Stimulated activated CD4-positive, alpha-beta T cell treated with anti-CD3 and anti-CD28 coated beads, TNF-alpha, amount 100 ng/mL, for 48 hours (primary cell): ENCODE measurements around the gene NAPB.

Experiments used
- DNase-seq, 3 donors: peaks; one replicate each; pipeline ENCODE4 v3.0.0-alpha.2; 2020; ENCODE audit warnings: low read depth in 3 of 3

The NAPB gene

GRCh38 chr20:23344336-23344735 is 77.0 kb downstream of the NAPB start:
- DNase-seq = no peak

DNA sequence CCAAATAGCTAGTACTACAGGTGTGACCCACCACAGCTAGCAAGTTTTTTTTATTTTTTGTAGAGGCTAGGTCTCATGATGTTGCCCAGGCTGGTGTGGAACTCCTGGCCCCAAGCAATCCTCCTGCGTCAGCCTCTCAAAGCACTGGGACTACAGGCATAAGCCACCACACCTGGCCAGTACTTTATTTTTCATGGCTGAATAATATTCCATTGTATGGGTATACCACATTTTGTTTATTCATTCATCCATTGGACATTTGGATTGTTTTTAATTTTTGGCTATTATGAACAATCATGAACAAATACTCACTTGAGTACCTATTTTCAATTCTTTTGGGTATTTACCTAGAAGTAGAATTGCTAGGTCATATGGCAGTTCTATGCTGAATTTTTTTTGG is 77.7 kb downstream of the NAPB start:
- DNase-seq = no peak

DNA sequence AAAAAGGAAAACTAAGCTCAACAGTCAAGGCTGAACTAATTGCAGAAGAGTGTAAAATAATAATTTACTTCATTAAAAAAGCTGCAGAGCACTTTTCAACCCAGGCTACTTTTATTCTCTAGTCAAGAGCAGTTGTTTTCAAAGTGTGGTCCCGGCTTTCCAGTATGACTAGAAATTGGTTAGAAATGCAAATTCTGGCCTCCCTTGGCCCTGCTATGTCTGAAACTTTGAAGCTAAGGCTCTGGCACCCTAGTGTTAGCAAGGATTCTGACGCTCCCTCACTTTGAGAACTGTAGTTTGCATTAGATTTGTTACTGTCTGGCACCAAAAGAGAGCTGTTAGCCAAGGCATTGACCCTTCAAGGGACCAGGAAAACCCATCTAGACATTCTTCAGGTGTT is 80.2 kb downstream of the NAPB start:
- DNase-seq = no peak

- DNase-seq = no peak
Measured at GRCh38 chr20:23340524-23340923, 80.8 kb downstream of the NAPB start.

- DNase-seq = no peak
Measured at GRCh38 chr20:23339986-23340385, 81.3 kb downstream of the NAPB start.

DNA sequence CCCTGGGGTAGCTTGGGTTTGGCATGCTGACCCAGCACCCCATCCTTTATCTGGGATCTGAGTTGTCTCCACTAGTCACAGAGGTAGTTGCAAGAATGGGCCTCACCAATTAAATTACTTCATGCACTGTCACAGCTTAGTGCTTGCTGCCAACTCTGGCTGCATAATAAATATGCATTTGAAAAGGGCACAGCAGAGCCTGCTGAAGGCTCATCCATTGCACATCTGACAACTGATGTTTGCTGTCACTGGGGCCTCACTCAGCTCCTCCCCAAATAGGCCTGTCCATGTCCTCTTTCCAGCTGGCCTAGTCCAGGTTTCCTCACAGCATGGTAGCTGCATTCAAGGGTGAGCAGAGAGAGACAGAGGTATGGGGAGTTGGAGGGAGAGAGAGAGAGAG is 84.0 kb downstream of the NAPB start:
- DNase-seq = no peak

- no peak for DNase-seq
Measured at GRCh38 chr20:23336476-23336875, 84.8 kb downstream of the NAPB start.

GRCh38 chr20:23335521-23335920 is 85.8 kb downstream of the NAPB start:
- DNase-seq = no peak

DNA sequence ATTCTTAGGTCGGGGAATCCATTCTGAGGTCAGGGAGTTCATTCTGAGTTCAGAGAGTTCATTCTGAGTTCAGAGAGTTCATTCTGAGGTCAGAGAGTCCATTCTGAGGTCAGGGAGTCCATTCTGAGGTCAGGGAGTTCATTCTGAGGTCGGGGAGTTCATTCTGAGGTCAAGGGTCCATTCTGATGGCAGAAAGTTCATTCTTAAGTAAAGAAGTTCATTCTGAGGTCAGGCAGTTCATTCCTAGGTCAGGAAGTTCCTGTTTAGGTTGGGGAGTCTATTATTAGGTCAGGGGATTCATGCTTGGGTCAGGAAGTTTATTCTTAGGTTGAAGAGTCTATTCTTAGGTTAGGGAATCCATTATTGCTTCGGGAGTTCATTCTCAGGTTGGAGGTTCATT is 87.2 kb downstream of the NAPB start:
- DNase-seq = no peak

DNA sequence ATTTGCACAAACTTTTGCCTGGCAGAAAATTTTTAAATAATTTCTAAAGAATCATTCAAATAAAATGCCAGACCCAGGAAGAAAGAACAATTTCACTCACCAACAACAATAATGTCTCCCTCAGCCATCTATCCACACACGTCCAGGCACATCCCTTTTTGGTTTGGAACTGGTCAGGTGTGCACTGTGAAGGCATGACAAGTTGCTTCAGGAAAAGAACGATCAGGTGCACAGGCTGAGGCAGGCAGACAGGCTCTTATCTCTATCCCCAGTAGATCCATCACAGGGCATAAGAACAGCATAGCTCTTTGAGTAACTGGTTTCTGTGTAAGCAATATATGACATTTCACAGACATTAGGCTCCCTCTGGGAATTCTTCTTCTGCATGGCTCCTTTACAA is 88.8 kb downstream of the NAPB start:
- no peak for DNase-seq

GRCh38 chr20:23331450-23332350 is 89.6 kb downstream of the NAPB start:
- no peak for DNase-seq

DNA sequence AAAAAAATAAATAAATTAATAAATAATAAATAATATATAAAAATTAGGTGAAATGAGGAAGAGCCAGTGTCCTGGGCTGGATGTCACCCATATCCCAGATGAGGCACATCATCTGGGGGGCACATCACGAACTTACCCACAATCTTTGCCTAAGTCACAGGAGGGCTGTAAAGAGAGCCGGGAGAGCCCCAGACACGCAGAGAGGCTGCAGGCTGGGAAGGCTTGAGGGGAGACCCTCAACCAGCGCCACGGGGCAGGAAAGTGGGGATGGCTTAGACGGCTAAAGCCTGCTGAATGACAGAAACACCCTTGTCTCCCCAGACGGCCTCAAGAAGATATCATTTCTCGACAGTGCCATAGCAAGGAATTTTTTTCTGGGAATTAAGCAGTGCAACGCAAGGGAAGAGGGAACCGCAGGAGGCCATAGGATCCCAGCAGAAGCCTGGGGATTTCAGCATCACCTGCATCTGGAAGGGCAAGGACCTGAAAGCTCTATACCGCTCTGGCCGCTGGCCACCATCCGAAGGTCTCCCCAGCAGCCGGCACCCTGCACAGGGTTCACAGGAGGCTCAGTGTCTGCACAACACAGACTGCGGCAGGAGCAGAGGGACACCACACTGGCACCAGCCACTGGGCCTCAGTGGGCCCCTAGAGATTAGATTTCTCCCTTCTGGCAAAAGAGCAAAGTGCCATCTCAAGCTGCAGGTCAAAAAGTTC is 93.5 kb downstream of the NAPB start:
- no peak for DNase-seq

DNA sequence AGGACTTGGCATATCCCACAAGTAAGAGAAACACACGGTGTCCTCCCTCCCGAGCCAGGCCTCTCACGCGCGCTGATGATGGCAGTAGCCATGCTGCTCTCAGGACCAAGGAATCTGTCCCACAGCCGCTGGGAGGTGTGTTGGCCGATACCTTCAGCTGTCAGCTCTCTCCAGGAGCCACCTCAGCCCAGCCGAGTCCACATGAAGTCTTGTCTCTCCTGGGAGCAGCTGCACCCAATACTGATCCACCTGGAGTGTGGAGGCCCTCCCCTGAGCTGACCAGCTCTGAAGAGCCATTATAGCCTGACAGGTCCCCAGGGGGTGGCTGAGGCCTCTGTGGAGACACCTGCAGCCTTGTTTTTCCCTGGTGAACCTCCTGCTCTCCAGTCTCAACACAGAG is 94.5 kb downstream of the NAPB start:
- DNase-seq = no peak

DNA sequence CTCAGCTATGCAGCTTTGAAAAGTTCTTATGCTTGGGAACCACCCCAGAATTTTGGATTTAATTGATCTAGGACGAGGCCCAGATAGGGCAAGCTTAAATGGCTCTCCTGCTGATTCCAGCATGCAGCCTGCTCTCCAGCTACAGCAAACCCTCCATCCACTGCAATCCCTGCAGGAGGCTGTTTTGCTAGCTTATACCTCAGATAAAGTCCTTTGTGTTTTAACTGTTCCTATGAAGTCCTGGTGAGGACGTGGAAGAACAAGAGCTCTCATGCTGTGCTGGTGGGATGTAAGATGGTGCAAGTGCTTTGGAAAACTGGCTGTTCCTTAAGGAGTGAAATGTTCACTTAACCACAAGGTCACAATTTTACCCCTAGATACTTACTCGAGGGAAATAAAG is 96.2 kb downstream of the NAPB start:
- DNase-seq = no peak
